Lung (tissue), 12 donors: ENCODE measurements around the gene DIDO1. TPM values are rescaled to one million over a fixed set of nuclear protein-coding genes. Genes with fewer than 3 reads are reported as not detected.
A peak's percentile ranks its signal among the peaks of the same experiment; 100 is the strongest.

Experiments used
- ATAC-seq: fragments of 200-7000 bp; cut with Tn5 transposase; one replicate; pipeline ENCODE4 v1.9.1; 2020; ENCODE audit warnings: moderate number of reproducible peaks; ENCODE audit not compliant: insufficient read depth, low FRiP score
- DNase-seq, 3 donors: peaks; one replicate each; pipeline ENCODE4 v3.0.0-alpha.2; 2013 to 2017
- H3K27ac ChIP-seq, 2 donors: one replicate each; pipeline ENCODE4 v1.5.1; 2013; ENCODE audit warnings: mild to moderate bottlenecking in 2 of 2, moderate library complexity in 2 of 2, control low read depth in 1 of 2, inconsistent platforms in 1 of 2, low read depth in 1 of 2, low read length in 1 of 2
- H3K27me3 ChIP-seq, 3 donors: one replicate each; pipeline ENCODE4 v1.5.1; 2013; ENCODE audit warnings: low read length in 2 of 3; ENCODE audit not compliant: control insufficient read depth in 3 of 3, insufficient read depth in 3 of 3
- H3K36me3 ChIP-seq, 4 donors: one replicate each; pipeline ENCODE4 v1.5.1; 2013; ENCODE audit warnings: low read length in 4 of 4, mild to moderate bottlenecking in 1 of 4, moderate library complexity in 1 of 4; ENCODE audit not compliant: control insufficient read depth in 4 of 4, insufficient read depth in 4 of 4
- H3K4me1 ChIP-seq, 5 donors: one replicate each; pipeline ENCODE4 v1.5.1; 2013; ENCODE audit warnings: low read length in 5 of 5, mild to moderate bottlenecking in 2 of 5, moderate library complexity in 1 of 5; ENCODE audit not compliant: control insufficient read depth in 5 of 5, insufficient read depth in 5 of 5
- H3K4me3 ChIP-seq: one replicate; pipeline ENCODE4 v1.5.1; 2013; ENCODE audit warnings: mild to moderate bottlenecking, control low read depth, moderate library complexity
- H3K9ac ChIP-seq, 2 donors: one replicate each; pipeline ENCODE4 v1.5.1; 2013; ENCODE audit warnings: low read length in 2 of 2, control low read depth in 1 of 2; ENCODE audit not compliant: insufficient read depth in 1 of 2
- H3K9me3 ChIP-seq, 4 donors: one replicate each; pipeline ENCODE4 v1.5.1; 2013; ENCODE audit warnings: low read length in 3 of 4, mild to moderate bottlenecking in 1 of 4, moderate library complexity in 1 of 4; ENCODE audit not compliant: control insufficient read depth in 4 of 4, insufficient read depth in 3 of 4
- CTCF ChIP-seq: IDR thresholded peaks from 2 replicates; pipeline ENCODE4 v1.5.1; 2012; ENCODE audit warnings: mild to moderate bottlenecking; ENCODE audit errors: control extremely low read depth, extremely low read depth
- WGBS, 2 donors: extraction: QIAGEN DNeasy Blood & Tissue Kit; methylation state at CpG; one replicate each; pipeline ENCODE4 v1.1.7; 2013; 5-methylcytosine and 5-hydroxymethylcytosine counted together
- polyA plus RNA-seq, 2 donors: library from polyadenylated mRNA; stranded (reverse); fragments of 200-250 nt; gene quantifications; one replicate each; pipeline ENCODE4 v1.2.1, GENCODE V29; 2013
- total RNA-seq, 2 donors: library from RNA; depleted of rRNA in 1 of 2; stranded (reverse); fragments of >200 nt in 1 of 2; gene quantifications; one replicate each; pipeline ENCODE4 v1.2.1, GENCODE V29; 2014 to 2021
- donor health status: control.
- donor health status: control.
- donor health status: Bipolar disorder and iron deficiency.
- donor health status: healthy.
- donor health status: DM: yes; HTN: yes; CAD: no.

Gene DIDO1
- total and polyA plus RNA-seq, 4 donors: 19.6 to 71.2 (median 35.8) TPM

GRCh38 chr20:62887152-62887859, 39.0 kb downstream of the DIDO1 start:
- Histone ChIP-seq H3K4me1 (no peaks in the 10 kb centered on the region), H3K36me3 (peaks cover 21 to 47% (median 30%) of the 10 kb centered on the region in 4 donors), H3K9ac (no peak overlapping the region), H3K4me3 (no peak overlapping the region), H3K27ac (no peak overlapping the region), H3K27me3 (no peaks in the 10 kb centered on the region), H3K9me3 (no peaks in the 10 kb centered on the region)
- ATAC-seq (peak; percentile 33), DNase-seq (peak in 2 of 3 donors; percentile 25 to 52)
- WGBS, 2 donors: 57 to 62% methylated on average over 13 of the region's 13 CpGs
- no peak for TF ChIP-seq CTCF

GRCh38 chr20:62886709-62887058, 39.6 kb downstream of the DIDO1 start:
- H3K27ac ChIP-seq: no peak overlapping the region

GRCh38 chr20:62885896-62886708, 40.2 kb downstream of the DIDO1 start:
- H3K27me3 ChIP-seq: no peaks in the 10 kb centered on the region
- no peak overlapping the region for H3K27ac ChIP-seq
- WGBS, 2 donors: 85% methylated on average over 23 of the region's 23 CpGs
- H3K9ac ChIP-seq: no peak overlapping the region
- no peak for DNase-seq
- H3K4me1 ChIP-seq: no peaks in the 10 kb centered on the region
- no peaks in the 10 kb centered on the region for H3K9me3 ChIP-seq
- H3K36me3 ChIP-seq: peaks cover 14 to 50% (median 18%) of the 10 kb centered on the region in 4 donors
- H3K4me3 ChIP-seq: no peak overlapping the region
- no peak for TF ChIP-seq CTCF
- no peak for ATAC-seq

More at GRCh38 chr20:62886709-62887058, 39.6 kb downstream of the DIDO1 start:
- Histone ChIP-seq H3K36me3 (peaks cover 19 to 47% (median 23%) of the 10 kb centered on the region in 4 donors), H3K4me3 (no peak overlapping the region), H3K9me3 (no peaks in the 10 kb centered on the region), H3K27me3 (no peaks in the 10 kb centered on the region), H3K9ac (no peak overlapping the region), H3K4me1 (no peaks in the 10 kb centered on the region)
- DNase-seq (no peak), ATAC-seq (no peak)
- 84 to 91% methylated on average over 7 of the region's 7 CpGs for WGBS, 2 donors
- no peak for TF ChIP-seq CTCF
